Neuronal stem cell (in vitro differentiated cells): ENCODE results near the gene PACRG.

Experiments
- DNase-seq: peaks from one replicate; pipeline ENCODE4 v3.0.0-alpha.2; 2013; ENCODE audit warnings: low spot score
- H2AFZ ChIP-seq: one replicate; pipeline ENCODE4 v1.6.1; 2013; ENCODE audit warnings: mild to moderate bottlenecking, low read length, inconsistent platforms
- H2AK5ac ChIP-seq: 2 replicates; pipeline ENCODE4 v1.6.1; 2013; ENCODE audit warnings: low read depth, mild to moderate bottlenecking, inconsistent platforms, low read length, moderate library complexity, mixed read lengths
- H2BK120ac ChIP-seq: 2 replicates; pipeline ENCODE4 v1.6.1; 2013; ENCODE audit warnings: low read depth, mild to moderate bottlenecking, inconsistent platforms, low read length, moderate library complexity, mixed read lengths
- H2BK12ac ChIP-seq: one replicate; pipeline ENCODE4 v1.6.1; 2013; ENCODE audit warnings: low read length, inconsistent platforms
- H2BK15ac ChIP-seq: 2 replicates; pipeline ENCODE4 v1.6.1; 2013; ENCODE audit warnings: mild to moderate bottlenecking, low read length, inconsistent platforms, mixed read lengths
- H2BK5ac ChIP-seq: one replicate; pipeline ENCODE4 v1.6.1; 2013; ENCODE audit warnings: inconsistent platforms, mild to moderate bottlenecking, low read length, moderate library complexity
- H3K14ac ChIP-seq: one replicate; pipeline ENCODE4 v1.6.1; 2013; ENCODE audit warnings: low read length, inconsistent platforms
- H3K18ac ChIP-seq: 2 replicates; pipeline ENCODE4 v1.6.1; 2013; ENCODE audit warnings: low read length, inconsistent platforms
- H3K23ac ChIP-seq: 2 replicates; pipeline ENCODE4 v1.6.1; 2013; ENCODE audit warnings: low read depth, mild to moderate bottlenecking, mixed read lengths, low read length, inconsistent platforms; ENCODE audit not compliant: poor library complexity
- H3K27ac ChIP-seq: replicated peaks from 3 replicates; pipeline ENCODE4 v1.5.1; 2013; ENCODE audit warnings: low read length, inconsistent platforms
- H3K27me3 ChIP-seq, 3 experiments: 2 replicates each; pipeline ENCODE4 v1.6.1; 2013; ENCODE audit warnings: low read length in 3 of 3, mild to moderate bottlenecking in 2 of 3, inconsistent platforms in 1 of 3, low read depth in 1 of 3, mixed read lengths in 1 of 3, moderate library complexity in 1 of 3; ENCODE audit not compliant: control insufficient read depth in 3 of 3, insufficient read depth in 3 of 3
- H3K36me3 ChIP-seq, 2 donors: replicated peaks in 1 of 2; 2 replicates each; pipeline ENCODE4 v1.6.1; 2013; ENCODE audit warnings: low read length in 2 of 2; ENCODE audit not compliant: control insufficient read depth in 2 of 2, insufficient read depth in 2 of 2
- H3K4ac ChIP-seq: 2 replicates; pipeline ENCODE4 v1.6.1; 2013; ENCODE audit warnings: inconsistent platforms, mild to moderate bottlenecking, low read length, moderate library complexity
- H3K4me1 ChIP-seq, 2 donors: 1 replicate in 1 of 2; 2 replicates in 1 of 2; pipeline ENCODE4 v1.6.1; 2013; ENCODE audit warnings: low read length in 2 of 2, low read depth in 1 of 2; ENCODE audit not compliant: control insufficient read depth in 2 of 2, insufficient read depth in 1 of 2
- H3K4me2 ChIP-seq: one replicate; pipeline ENCODE4 v1.6.1; 2013; ENCODE audit warnings: mild to moderate bottlenecking, low read length, inconsistent platforms; ENCODE audit not compliant: insufficient read depth, poor library complexity, severe bottlenecking
- H3K4me3 ChIP-seq, 2 donors: 2 replicates each; pipeline ENCODE4 v1.5.1; 2013; ENCODE audit warnings: low read length in 2 of 2, mild to moderate bottlenecking in 2 of 2, inconsistent platforms in 1 of 2, moderate library complexity in 1 of 2
- H3K79me1 ChIP-seq: one replicate; pipeline ENCODE4 v1.6.1; 2013; ENCODE audit warnings: low read depth, mild to moderate bottlenecking, inconsistent platforms, low read length, moderate library complexity
- H3K9ac ChIP-seq: one replicate; pipeline ENCODE4 v1.6.1; 2013; ENCODE audit warnings: mild to moderate bottlenecking, low read depth, low read length, inconsistent platforms; ENCODE audit not compliant: poor library complexity
- H3K9me3 ChIP-seq, 2 donors: replicated peaks in 1 of 2; 2 replicates each; pipeline versions ENCODE3 to v1.6.1; 2013; ENCODE audit warnings: low read length in 2 of 2, mild to moderate bottlenecking in 2 of 2, inconsistent platforms in 1 of 2, low read depth in 1 of 2, mixed read lengths in 1 of 2, moderate library complexity in 1 of 2; ENCODE audit not compliant: control insufficient read depth in 2 of 2, insufficient read depth in 1 of 2
- H4K8ac ChIP-seq: one replicate; pipeline ENCODE4 v1.6.1; 2013; ENCODE audit warnings: low read depth, mild to moderate bottlenecking, inconsistent platforms, low read length, moderate library complexity
- H4K91ac ChIP-seq: one replicate; pipeline ENCODE4 v1.6.1; 2013; ENCODE audit warnings: low read length, low read depth, mild to moderate bottlenecking, inconsistent platforms; ENCODE audit not compliant: poor library complexity
- WGBS, 2 donors: extraction: QIAGEN DNeasy Blood & Tissue Kit; methylation state at CpG; one replicate each; pipeline ENCODE4 v1.1.7; 2013; ENCODE audit warnings: missing lambda C conversion rate in 2 of 2, mixed read lengths in 1 of 2; ENCODE audit not compliant: insufficient read length in 2 of 2, insufficient replicate concordance in 1 of 2; ENCODE audit errors: extremely low coverage in 2 of 2; 5-methylcytosine and 5-hydroxymethylcytosine counted together

Gene PACRG

GRCh38 chr6:163177007-163177406 is 449.2 kb downstream of the PACRG start:
- Histone ChIP-seq H3K4me1 (peaks cover 8 to 17% of the 10 kb centered on the region in 2 donors), H3K79me1 (no peaks in the 10 kb centered on the region), H2BK15ac (no peak overlapping the region), H4K8ac (no peak overlapping the region), H3K4ac (no peak overlapping the region), H3K14ac (no peak overlapping the region), H4K91ac (no peak overlapping the region), H2AK5ac (no peak overlapping the region), H3K27ac (no peak overlapping the region), H2BK12ac (no peak overlapping the region), H2BK5ac (no peak overlapping the region), H3K23ac (no peak overlapping the region), H2BK120ac (no peak overlapping the region), H2AFZ (peak overlapping the region; percentile 50), H3K9ac (no peak overlapping the region), H3K9me3 (no peaks in the 10 kb centered on the region), H3K4me3 (no peak overlapping the region), H3K27me3 (no peaks in the 10 kb centered on the region), H3K18ac (no peak overlapping the region), H3K4me2 (no peak overlapping the region), H3K36me3 (no peaks in the 10 kb centered on the region)
- DNase-seq, result no peak
- WGBS, 2 donors, result no CpG with 5 or more reads among the region's 4 CpGs

GRCh38 chr6:163177892-163178420 is 450.2 kb downstream of the PACRG start:
- H3K18ac ChIP-seq, result peak overlapping the region; percentile 90
- no peaks in the 10 kb centered on the region for H3K79me1 ChIP-seq
- H2AFZ ChIP-seq, result no peak overlapping the region
- peak overlapping the region; percentile 28 for H2AK5ac ChIP-seq
- H2BK120ac ChIP-seq, result no peak overlapping the region
- DNase-seq, result no peak
- H4K91ac ChIP-seq, result no peak overlapping the region
- no peak overlapping the region for H3K27ac ChIP-seq
- peak overlapping the region in 1 of 2 donors; percentile 59 for H3K4me3 ChIP-seq
- no peaks in the 10 kb centered on the region for H3K36me3 ChIP-seq
- peak overlapping the region; percentile 32 for H3K9ac ChIP-seq
- H2BK5ac ChIP-seq, result no peak overlapping the region
- no CpG with 5 or more reads among the region's 11 CpGs for WGBS, 2 donors
- H3K4me2 ChIP-seq, result no peak overlapping the region
- no peak overlapping the region for H2BK15ac ChIP-seq
- H2BK12ac ChIP-seq, result peak overlapping the region; percentile 5
- H3K14ac ChIP-seq, result no peak overlapping the region
- peaks cover 8 to 17% of the 10 kb centered on the region in 2 donors for H3K4me1 ChIP-seq
- no peaks in the 10 kb centered on the region for H3K27me3 ChIP-seq
- no peak overlapping the region for H4K8ac ChIP-seq
- H3K23ac ChIP-seq, result no peak overlapping the region
- no peak overlapping the region for H3K4ac ChIP-seq
- no peaks in the 10 kb centered on the region for H3K9me3 ChIP-seq

- Histone ChIP-seq H2AFZ (no peak overlapping the region), H2BK12ac (no peak overlapping the region), H3K4me2 (no peak overlapping the region), H3K27ac (no peak overlapping the region), H2BK5ac (no peak overlapping the region), H2BK120ac (no peak overlapping the region), H4K8ac (no peak overlapping the region), H3K18ac (no peak overlapping the region), H3K36me3 (no peaks in the 10 kb centered on the region), H3K4me3 (no peak overlapping the region), H4K91ac (no peak overlapping the region), H3K14ac (no peak overlapping the region), H3K79me1 (no peaks in the 10 kb centered on the region), H3K4me1 (peaks cover 8 to 17% of the 10 kb centered on the region in 2 donors), H3K4ac (no peak overlapping the region), H2AK5ac (peak overlapping the region; percentile 11), H3K23ac (no peak overlapping the region), H3K9ac (no peak overlapping the region), H2BK15ac (no peak overlapping the region), H3K9me3 (no peaks in the 10 kb centered on the region), H3K27me3 (no peaks in the 10 kb centered on the region)
- WGBS, 2 donors, result no CpG with 5 or more reads among the region's 9 CpGs
- no peak for DNase-seq
Observed at GRCh38 chr6:163179061-163179460, 451.3 kb downstream of the PACRG start.

- Histone ChIP-seq H3K23ac (no peak overlapping the region), H3K4ac (no peak overlapping the region), H3K79me1 (no peaks in the 10 kb centered on the region), H3K18ac (no peak overlapping the region), H3K9ac (no peak overlapping the region), H2AFZ (no peak overlapping the region), H3K27ac (no peak overlapping the region), H2BK120ac (no peak overlapping the region), H2BK12ac (no peak overlapping the region), H3K27me3 (no peaks in the 10 kb centered on the region), H3K4me1 (peaks cover 8 to 17% of the 10 kb centered on the region in 2 donors), H3K4me3 (no peak overlapping the region), H4K8ac (no peak overlapping the region), H3K14ac (no peak overlapping the region), H2AK5ac (no peak overlapping the region), H3K9me3 (no peaks in the 10 kb centered on the region), H2BK5ac (no peak overlapping the region), H3K36me3 (no peaks in the 10 kb centered on the region), H2BK15ac (no peak overlapping the region), H3K4me2 (no peak overlapping the region), H4K91ac (no peak overlapping the region)
- DNase-seq, result no peak
- WGBS, 2 donors, result no CpG with 5 or more reads among the region's 7 CpGs
Observed at GRCh38 chr6:163179721-163180120, 451.9 kb downstream of the PACRG start.
